A673 (cell line): ENCODE results near the gene MEIKIN.

Experiments
- CTCF ChIP-seq: fragments of 300-800, 200-600 bp; sonication (generic); conservative IDR thresholded peaks from 2 replicates; pipeline ENCODE4 v1.5.1; 2017; ENCODE audit warnings: low read depth, mild to moderate bottlenecking, antibody characterized with exemption, low read length, moderate library complexity, mixed read lengths
- EZH2 ChIP-seq: fragments of 200-600 bp; sonication (generic); IDR thresholded peaks from 2 replicates; pipeline ENCODE4 v1.6.1; 2017; ENCODE audit warnings: borderline replicate concordance, low read depth, mild to moderate bottlenecking, mixed read lengths, antibody characterized with exemption, low read length; ENCODE audit not compliant: poor library complexity, severe bottlenecking

GRCh38 chr5:131953969-131954368, 8.5 kb upstream of the MEIKIN start:
- TF ChIP-seq CTCF (no peak), EZH2 (no peak)
